Peyer's patch (tissue), 4 donors: ENCODE results near the gene ATP2B3.

Experiments used
- CTCF ChIP-seq, 6 experiments: fragments of 450-650 bp in 4 of 6; fragments of 200-600 bp in 2 of 6; sonication (generic) in 1 of 6; IDR thresholded peaks; one replicate each; pipeline ENCODE4 v1.5.1; 2017 to 2019; ENCODE audit warnings: antibody characterized with exemption in 6 of 6, mild to moderate bottlenecking in 3 of 6, moderate library complexity in 1 of 6
- POLR2A ChIP-seq, 2 donors: fragments of 450-650 bp; IDR thresholded peaks; one replicate each; pipeline ENCODE4 v1.5.1; 2017; ENCODE audit warnings: antibody characterized with exemption in 2 of 2, mild to moderate bottlenecking in 2 of 2, moderate library complexity in 2 of 2

GRCh38 chrX:153521034-153521433 lies 3.6 kb downstream of the ATP2B3 start:
- TF ChIP-seq CTCF (IDR thresholded peaks at IDR 0.05) = no peak
- no peak for TF ChIP-seq POLR2A (IDR thresholded peaks at IDR 0.05)
